GM18868 (cell line): ENCODE results near the gene CCNI.
"Not testable (repeated sequence)": the region's sequence is repeated elsewhere in the genome, so short reads cannot be mapped to it uniquely, and the experiment has no call there.

ENCODE experiments used
- ATAC-seq: cut with Tn5 transposase; IDR thresholded peaks from one replicate; pipeline ENCODE4 v1.9.1; 2021; ENCODE audit warnings: mild to moderate bottlenecking, moderate library complexity; ENCODE audit not compliant: unreplicated experiment

The CCNI gene, protein sequence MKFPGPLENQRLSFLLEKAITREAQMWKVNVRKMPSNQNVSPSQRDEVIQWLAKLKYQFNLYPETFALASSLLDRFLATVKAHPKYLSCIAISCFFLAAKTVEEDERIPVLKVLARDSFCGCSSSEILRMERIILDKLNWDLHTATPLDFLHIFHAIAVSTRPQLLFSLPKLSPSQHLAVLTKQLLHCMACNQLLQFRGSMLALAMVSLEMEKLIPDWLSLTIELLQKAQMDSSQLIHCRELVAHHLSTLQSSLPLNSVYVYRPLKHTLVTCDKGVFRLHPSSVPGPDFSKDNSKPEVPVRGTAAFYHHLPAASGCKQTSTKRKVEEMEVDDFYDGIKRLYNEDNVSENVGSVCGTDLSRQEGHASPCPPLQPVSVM

DNA sequence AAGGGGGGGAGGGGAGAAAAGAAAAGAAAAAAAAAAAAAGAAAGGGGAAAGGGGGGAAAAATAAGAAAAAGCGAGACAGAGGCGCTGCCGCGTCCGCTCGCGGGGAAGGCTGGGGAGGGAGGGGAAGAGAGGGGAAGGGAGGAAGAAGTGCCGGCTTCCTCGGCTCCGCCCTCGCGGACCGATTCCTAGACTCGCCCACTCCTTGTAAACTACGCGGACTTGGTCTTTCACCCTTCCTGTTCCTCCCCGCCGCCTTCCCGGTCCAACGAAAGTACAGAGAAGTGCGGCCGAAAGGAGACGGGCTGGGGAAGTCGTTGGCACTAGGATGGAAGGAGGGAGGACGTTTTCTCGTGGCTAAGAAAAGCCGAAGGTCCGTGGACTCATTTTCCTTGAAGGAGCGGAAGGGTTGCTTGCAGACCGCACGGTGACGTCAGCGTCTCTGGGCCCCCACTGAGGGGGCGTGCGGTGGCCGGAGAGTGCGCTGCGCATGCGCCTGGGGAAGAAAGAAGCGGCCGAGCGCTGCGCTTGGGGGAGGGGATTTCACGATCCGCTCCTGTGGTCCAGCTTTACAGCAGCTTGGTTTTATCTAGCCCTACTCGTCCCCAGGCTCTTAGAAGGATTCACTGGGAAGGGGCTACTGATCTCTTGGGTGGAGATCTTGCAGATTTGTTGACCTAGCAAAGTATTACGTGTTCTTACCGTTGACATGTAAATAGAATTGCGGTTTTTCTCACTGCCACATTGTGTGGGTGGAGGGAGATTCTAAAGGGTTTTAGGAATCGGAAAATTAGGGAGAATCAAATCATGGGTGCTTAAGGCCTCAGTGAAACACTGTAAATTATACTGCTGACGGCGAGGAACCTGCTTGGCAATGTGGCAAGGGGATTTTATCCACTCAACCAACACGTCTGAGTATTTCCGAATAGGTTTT lies at the start of gene CCNI:
Gene CCNI, minus strand, starts transcription at position 121 of the 931 bp plus-strand sequence. CDS start 9,627 bp downstream, outside the sequence.
- peak; percentile 61 for ATAC-seq

GRCh38 chr4:77124576-77124975 lies 48.8 kb upstream of the CCNI start:
- ATAC-seq: no peak

- ATAC-seq: no peak
Observed at GRCh38 chr4:77123411-77123810, 47.6 kb upstream of the CCNI start.

DNA sequence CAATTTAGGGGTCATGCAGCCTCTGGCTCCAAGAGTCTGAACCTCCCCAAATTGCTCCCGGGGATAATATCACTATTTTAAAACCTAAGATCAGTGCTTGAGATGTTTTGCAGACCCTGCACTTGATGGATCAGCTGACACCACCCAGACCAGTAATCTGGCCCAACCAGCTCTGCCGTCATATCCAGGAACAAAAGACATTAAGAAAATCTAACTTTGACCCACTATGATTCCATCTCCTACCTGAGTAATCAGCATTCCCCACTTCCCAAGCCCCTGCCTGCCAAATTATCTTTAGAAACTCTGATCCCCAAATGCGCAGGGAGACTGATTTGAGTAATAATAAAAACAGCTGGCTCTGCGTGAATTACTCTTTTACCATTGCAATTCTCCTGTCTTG lies 46.9 kb upstream of the CCNI start:
- no peak for ATAC-seq

DNA sequence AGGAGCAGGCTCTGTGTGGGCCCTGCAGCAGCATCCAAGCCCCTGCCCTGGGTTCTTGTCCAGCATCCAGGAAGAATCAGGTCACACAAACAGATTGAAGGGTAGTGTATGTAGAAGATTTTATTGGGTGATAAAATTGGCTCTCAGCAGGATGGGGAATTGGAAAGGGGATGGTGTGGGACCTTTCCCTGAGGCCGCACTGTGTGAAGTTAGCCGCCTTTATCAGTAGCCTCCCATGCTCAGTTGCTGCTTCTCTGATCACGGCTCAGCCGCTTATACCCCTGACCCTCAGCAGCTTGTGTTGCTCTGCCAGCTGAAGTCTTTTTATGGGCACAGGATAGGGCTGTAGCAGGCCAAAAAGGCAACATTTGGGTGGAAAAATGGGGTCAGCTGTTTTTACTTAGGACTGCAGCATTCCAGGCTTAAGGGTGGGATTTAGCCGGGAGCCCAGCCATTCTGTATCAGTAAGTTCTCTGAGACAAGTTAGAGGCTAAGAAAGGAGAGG lies 46.0 kb upstream of the CCNI start:
- no peak for ATAC-seq

DNA sequence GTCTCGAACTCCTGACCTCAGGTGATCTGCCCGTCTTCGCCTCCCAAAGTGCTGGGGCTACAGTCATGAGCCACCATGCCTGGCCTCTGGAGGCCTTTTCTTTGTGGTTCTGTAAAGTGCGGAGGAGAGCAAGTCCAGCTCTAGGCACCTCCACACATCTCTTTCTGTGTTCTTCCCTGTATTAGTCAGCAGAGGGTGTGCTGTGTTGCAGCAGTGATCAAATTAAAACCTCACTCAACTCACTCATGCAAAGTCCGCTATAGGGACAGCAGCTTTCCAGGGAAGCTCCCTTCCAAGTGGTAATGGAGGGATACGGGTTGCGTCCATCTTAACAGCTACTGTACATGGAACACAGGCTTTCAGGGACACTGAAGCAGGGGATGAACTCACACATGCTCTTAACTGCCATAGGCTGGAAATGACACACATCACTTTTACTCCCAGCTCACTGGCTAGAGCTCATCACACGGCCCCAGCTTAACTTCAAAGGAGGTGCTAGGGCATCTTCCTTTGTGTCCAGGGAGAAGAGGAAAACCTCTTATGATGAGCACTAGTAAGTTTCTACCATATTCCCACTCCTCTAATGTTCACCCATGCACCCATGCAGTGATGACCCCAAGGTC lies 45.2 kb upstream of the CCNI start:
- ATAC-seq: no peak

GRCh38 chr4:77117721-77118120 lies 41.9 kb upstream of the CCNI start:
- no peak for ATAC-seq

DNA sequence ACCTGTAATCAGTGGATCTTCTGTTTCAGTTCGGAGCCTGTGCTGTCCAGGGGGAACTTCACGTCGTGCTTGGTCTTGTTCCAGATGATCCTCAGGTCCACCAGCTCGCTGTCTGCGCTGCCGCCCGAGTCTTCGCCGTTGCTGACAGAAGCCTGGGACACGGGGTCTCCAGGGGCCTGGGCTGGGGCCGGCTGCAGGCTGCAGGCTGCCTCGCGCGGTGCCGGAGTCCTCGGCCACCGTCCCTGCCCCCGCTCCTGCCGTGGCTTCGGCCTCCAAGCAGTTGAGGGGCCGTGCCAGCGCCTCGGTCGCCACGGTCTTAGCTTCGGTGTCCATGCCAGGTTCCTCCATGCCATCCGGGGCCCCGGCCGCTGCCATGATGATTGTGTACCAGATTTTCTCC lies 37.3 kb upstream of the CCNI start:
- ATAC-seq: no peak

GRCh38 chr4:77110730-77111129 lies 34.9 kb upstream of the CCNI start:
- ATAC-seq: no peak

DNA sequence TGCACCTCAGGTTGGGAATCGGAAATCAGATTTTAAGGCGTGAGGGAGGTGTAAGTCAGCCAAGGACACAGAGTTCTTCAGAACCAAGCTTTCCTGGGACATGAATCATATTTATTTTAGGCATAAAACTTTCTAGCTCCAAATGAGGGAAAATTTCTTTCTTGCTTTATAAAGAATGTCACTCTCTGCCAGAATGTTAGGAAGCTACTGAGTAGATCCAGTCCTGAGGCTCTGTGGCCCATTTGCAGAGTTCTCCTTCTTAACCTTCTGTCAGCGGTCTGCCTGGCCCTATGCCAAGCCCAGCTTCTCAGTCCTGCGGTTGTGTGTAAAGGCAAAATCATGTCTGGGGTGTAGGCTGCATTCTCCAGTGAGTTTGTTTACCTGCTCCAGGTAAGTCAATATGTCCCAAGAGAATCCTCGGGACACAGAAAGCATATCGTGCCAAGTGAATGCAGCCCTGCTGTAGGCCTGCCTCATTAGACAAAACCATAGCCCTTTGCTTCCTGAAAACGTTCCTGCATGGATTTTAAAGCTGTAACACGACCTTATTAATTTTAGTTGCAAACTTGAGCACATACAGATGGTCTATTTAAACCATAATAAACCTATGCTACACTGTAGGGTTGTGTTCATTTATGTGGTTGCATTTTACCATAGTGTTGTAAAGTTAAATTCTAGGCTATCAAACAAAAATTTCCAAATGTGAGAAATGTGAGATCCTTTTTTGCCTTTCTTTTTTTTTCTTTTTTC lies 29.2 kb upstream of the CCNI start:
- no peak for ATAC-seq

DNA sequence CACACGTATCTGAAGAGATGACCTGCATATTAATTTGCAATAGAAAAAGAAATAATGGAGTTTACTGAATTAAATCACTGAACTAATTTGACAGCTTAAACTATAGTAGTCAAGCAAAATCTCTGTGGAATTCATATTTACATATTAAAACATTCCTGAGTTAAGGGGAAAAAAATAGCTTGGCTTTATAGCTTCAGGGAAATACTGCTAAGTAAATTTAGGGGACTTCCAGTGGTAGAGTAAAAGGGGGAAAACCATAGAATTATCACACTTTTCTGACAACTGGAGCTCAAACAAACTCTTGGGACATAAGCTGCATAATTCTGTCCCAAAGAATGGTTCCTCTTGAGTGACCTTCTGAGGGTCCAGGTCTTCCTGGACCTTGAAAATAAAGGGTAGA lies 28.6 kb upstream of the CCNI start:
- no peak for ATAC-seq

- no peak for ATAC-seq
Observed at GRCh38 chr4:77100234-77100633, 24.4 kb upstream of the CCNI start.

- no peak for ATAC-seq
Observed at GRCh38 chr4:77097611-77098010, 21.8 kb upstream of the CCNI start.

GRCh38 chr4:77095101-77095821 lies 19.5 kb upstream of the CCNI start:
- peak; percentile 100 for ATAC-seq

DNA sequence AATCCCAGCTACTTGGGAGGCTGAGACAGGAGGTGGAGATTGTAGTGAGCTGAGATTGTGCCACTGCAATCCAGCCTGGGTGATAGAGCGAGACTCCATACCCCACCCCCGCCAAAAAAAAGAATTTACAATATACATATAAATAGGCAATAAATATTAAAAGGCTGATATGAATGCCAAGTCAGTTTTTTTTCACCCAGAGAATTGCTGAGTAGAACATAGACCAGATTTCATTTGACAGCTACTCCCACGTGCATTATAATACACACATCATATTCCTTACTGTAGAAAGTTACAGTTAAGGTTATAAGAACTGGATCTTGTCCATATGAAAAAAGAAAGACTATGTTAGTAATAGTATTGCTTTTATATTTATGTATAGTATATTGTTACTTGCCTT lies 18.7 kb upstream of the CCNI start:
- no peak for ATAC-seq

DNA sequence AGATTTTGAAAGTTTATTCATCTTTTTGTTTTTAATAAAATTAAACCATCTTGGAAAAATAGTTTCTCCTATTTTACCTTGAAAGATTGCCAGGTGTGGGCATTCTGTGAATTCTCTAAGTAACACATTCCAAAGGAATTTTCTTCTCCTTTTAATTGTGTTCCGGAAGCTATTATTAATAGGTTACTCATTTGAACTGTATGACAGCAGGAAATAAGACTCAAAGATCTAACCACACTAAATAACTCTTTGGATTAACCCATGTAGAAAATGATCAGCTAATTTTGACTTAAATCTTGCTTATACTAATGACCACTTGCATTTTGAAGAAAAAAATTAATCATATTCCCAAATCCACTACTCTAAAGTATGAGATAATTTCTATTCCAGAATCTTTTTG lies 17.6 kb upstream of the CCNI start:
- no peak for ATAC-seq

DNA sequence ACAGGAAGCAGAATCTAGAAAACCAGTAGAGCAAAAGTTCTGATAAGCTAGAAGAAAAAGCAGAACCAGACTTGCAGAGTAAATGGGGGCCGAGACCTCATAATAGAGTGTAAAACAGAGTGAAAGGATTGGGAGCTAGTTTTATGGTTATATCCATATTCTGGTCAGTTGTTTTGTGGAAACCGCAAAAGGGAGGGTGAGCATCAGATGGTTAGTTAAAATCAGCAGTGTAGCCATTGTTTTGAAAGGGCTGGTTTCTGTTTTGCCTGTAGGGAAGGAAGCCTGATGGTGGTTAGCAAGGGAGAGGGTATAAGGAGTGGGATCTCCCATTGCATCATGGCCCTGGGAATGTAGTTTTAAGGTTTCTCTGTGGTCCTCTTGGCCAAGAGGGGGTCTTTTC lies 17.2 kb upstream of the CCNI start:
- no peak for ATAC-seq

GRCh38 chr4:77089866-77090265 lies 14.1 kb upstream of the CCNI start:
- no peak for ATAC-seq

DNA sequence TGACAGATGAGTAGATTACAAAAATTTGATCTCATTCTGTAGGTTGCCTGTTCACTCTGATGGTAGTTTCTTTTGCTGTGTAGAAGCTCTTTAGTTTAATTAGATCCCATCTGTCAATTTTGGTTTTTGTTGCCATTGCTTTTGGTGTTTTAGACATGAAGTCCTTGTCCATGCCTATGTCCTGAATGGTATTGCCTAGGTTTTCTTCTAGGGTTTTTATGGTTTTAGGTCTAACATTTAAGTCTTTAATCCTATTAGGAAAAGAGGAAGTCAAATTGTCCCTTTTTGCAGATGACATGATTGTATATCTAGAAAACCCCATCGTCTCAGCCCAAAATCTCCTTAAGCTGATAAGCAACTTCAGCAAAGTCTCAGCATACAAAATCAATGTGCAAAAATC lies 11.2 kb upstream of the CCNI start:
- not testable (repeated sequence) for ATAC-seq
